T-helper 9 cell (primary cell): ENCODE data around the gene KIZ.

Source experiments
- DNase-seq: peaks from one replicate; pipeline ENCODE4 v3.0.0-alpha.2; 2020

The KIZ gene

GRCh38 chr20:21179757-21180156 lies 53.9 kb downstream of the KIZ start:
- DNase-seq = no peak

- DNase-seq = no peak
Observed at GRCh38 chr20:21180248-21180647, 54.4 kb downstream of the KIZ start.

- DNase-seq = no peak
Observed at GRCh38 chr20:21181028-21181427, 55.1 kb downstream of the KIZ start.

GRCh38 chr20:21182832-21183563 lies 57.1 kb downstream of the KIZ start:
- no peak for DNase-seq

- no peak for DNase-seq
Observed at GRCh38 chr20:21183722-21184121, 57.8 kb downstream of the KIZ start.

- no peak for DNase-seq
Observed at GRCh38 chr20:21184819-21185218, 58.9 kb downstream of the KIZ start.

GRCh38 chr20:21185849-21186248 lies 60.0 kb downstream of the KIZ start:
- DNase-seq = no peak

GRCh38 chr20:21189761-21190523 lies 64.1 kb downstream of the KIZ start:
- no peak for DNase-seq

- DNase-seq = no peak
Observed at GRCh38 chr20:21190869-21191268, 65.0 kb downstream of the KIZ start.

- no peak for DNase-seq
Observed at GRCh38 chr20:21191839-21192238, 66.0 kb downstream of the KIZ start.

GRCh38 chr20:21202259-21202658 lies 76.4 kb downstream of the KIZ start:
- DNase-seq = no peak

- DNase-seq = no peak
Observed at GRCh38 chr20:21203088-21203656, 77.3 kb downstream of the KIZ start.

GRCh38 chr20:21206584-21206983 lies 80.7 kb downstream of the KIZ start:
- DNase-seq = no peak

- no peak for DNase-seq
Observed at GRCh38 chr20:21208999-21209398, 83.1 kb downstream of the KIZ start.

- DNase-seq = no peak
Observed at GRCh38 chr20:21209668-21210067, 83.8 kb downstream of the KIZ start.

- DNase-seq = no peak
Observed at GRCh38 chr20:21213691-21214090, 87.8 kb downstream of the KIZ start.

GRCh38 chr20:21214431-21214830 lies 88.5 kb downstream of the KIZ start:
- no peak for DNase-seq

- no peak for DNase-seq
Observed at GRCh38 chr20:21219686-21220085, 93.8 kb downstream of the KIZ start.

- DNase-seq = no peak
Observed at GRCh38 chr20:21224217-21224616, 98.3 kb downstream of the KIZ start.

GRCh38 chr20:21225215-21225947 lies 99.5 kb downstream of the KIZ start:
- no peak for DNase-seq

- DNase-seq = no peak
Observed at GRCh38 chr20:21228511-21228910, 102.6 kb downstream of the KIZ start.

- DNase-seq = no peak
Observed at GRCh38 chr20:21229163-21229562, 103.3 kb downstream of the KIZ start.

- DNase-seq = no peak
Observed at GRCh38 chr20:21230220-21230619, 104.3 kb downstream of the KIZ start.
